H9 (cell line): ENCODE measurements around the gene DCDC1. TPM values are rescaled to one million over a fixed set of nuclear protein-coding genes. Genes with fewer than 3 reads are reported as not detected.
A peak's percentile ranks its signal among the peaks of the same experiment; 100 is the strongest.

Experiments used
- DNase-seq: peaks from one replicate; pipeline ENCODE4 v3.0.0-alpha.2; 2017
- H2AFZ ChIP-seq: one replicate; pipeline ENCODE4 v1.6.1; 2013; ENCODE audit warnings: mild to moderate bottlenecking, low read length, control low read depth, moderate library complexity
- H2AK5ac ChIP-seq: 2 replicates; pipeline ENCODE4 v1.6.1; 2013; ENCODE audit warnings: low read length, control low read depth, mixed read lengths; ENCODE audit not compliant: insufficient read length
- H2BK120ac ChIP-seq: one replicate; pipeline ENCODE4 v1.6.1; 2013; ENCODE audit warnings: low read depth, mild to moderate bottlenecking, low read length, control low read depth, inconsistent platforms; ENCODE audit not compliant: poor library complexity, severe bottlenecking
- H2BK12ac ChIP-seq: 2 replicates; pipeline ENCODE4 v1.6.1; 2013; ENCODE audit warnings: low read length, control low read depth, mixed read lengths, low read depth; ENCODE audit not compliant: insufficient read length
- H2BK15ac ChIP-seq: 2 replicates; pipeline ENCODE4 v1.6.1; 2013; ENCODE audit warnings: low read depth, low read length, control low read depth
- H2BK20ac ChIP-seq: one replicate; pipeline ENCODE4 v1.6.1; 2013; ENCODE audit warnings: low read depth, mild to moderate bottlenecking, low read length, control low read depth, inconsistent platforms; ENCODE audit not compliant: poor library complexity, severe bottlenecking
- H2BK5ac ChIP-seq: 2 replicates; pipeline ENCODE4 v1.6.1; 2013; ENCODE audit warnings: low read length, control low read depth, mixed read lengths; ENCODE audit not compliant: insufficient read length
- H3K14ac ChIP-seq: 2 replicates; pipeline ENCODE4 v1.6.1; 2013; ENCODE audit warnings: low read length, control low read depth; ENCODE audit not compliant: insufficient read depth
- H3K18ac ChIP-seq: 2 replicates; pipeline ENCODE4 v1.6.1; 2013; ENCODE audit warnings: low read depth, mild to moderate bottlenecking, mixed read lengths, low read length, control low read depth; ENCODE audit not compliant: insufficient read length
- H3K23ac ChIP-seq: 2 replicates; pipeline ENCODE4 v1.6.1; 2013; ENCODE audit warnings: low read length, control low read depth, mixed read lengths, low read depth; ENCODE audit not compliant: insufficient read length
- H3K23me2 ChIP-seq: 2 replicates; pipeline ENCODE4 v1.6.1; 2013; ENCODE audit warnings: low read depth, mild to moderate bottlenecking, mixed read lengths, low read length, control low read depth; ENCODE audit not compliant: insufficient read length, poor library complexity, severe bottlenecking
- H3K27ac ChIP-seq: 2 replicates; pipeline ENCODE4 v1.5.1; 2013; ENCODE audit warnings: low read length, control low read depth, mixed read lengths, low read depth; ENCODE audit not compliant: insufficient read length
- H3K27me3 ChIP-seq: 2 replicates; pipeline ENCODE4 v1.6.1; 2013; ENCODE audit warnings: low read length, control low read depth, inconsistent platforms; ENCODE audit not compliant: insufficient read depth
- H3K4ac ChIP-seq: 2 replicates; pipeline ENCODE4 v1.6.1; 2013; ENCODE audit warnings: low read depth, mild to moderate bottlenecking, control low read depth, inconsistent platforms, low read length, moderate library complexity
- H3K4me1 ChIP-seq: 2 replicates; pipeline ENCODE4 v1.6.1; 2013; ENCODE audit warnings: low read length, control low read depth, inconsistent platforms; ENCODE audit not compliant: insufficient read depth
- H3K4me2 ChIP-seq: 2 replicates; pipeline ENCODE4 v1.6.1; 2013; ENCODE audit warnings: low read length, control low read depth, mixed read lengths; ENCODE audit not compliant: insufficient read length, insufficient read depth
- H3K56ac ChIP-seq: 2 replicates; pipeline ENCODE4 v1.6.1; 2013; ENCODE audit warnings: low read depth, mild to moderate bottlenecking, mixed read lengths, low read length, control low read depth; ENCODE audit not compliant: insufficient read length
- H3K79me1 ChIP-seq: 2 replicates; pipeline ENCODE4 v1.6.1; 2013; ENCODE audit warnings: low read depth, mild to moderate bottlenecking, moderate library complexity, low read length, control low read depth, inconsistent platforms; ENCODE audit not compliant: insufficient read depth, poor library complexity, severe bottlenecking
- H3K79me2 ChIP-seq: 2 replicates; pipeline ENCODE4 v1.6.1; 2013; ENCODE audit warnings: low read length, control low read depth, inconsistent platforms; ENCODE audit not compliant: insufficient read depth
- H3K9ac ChIP-seq: 2 replicates; pipeline ENCODE4 v1.6.1; 2013; ENCODE audit warnings: low read length, control low read depth, mixed read lengths; ENCODE audit not compliant: insufficient read length; ENCODE audit errors: extremely low read depth
- H3K9me3 ChIP-seq: one replicate; pipeline ENCODE4 v1.6.1; 2013; ENCODE audit warnings: low read depth, low read length, inconsistent platforms; ENCODE audit not compliant: control insufficient read depth
- H3T11ph ChIP-seq: one replicate; pipeline ENCODE4 v1.6.1; 2013; ENCODE audit warnings: mild to moderate bottlenecking, low read length, control low read depth, inconsistent platforms
- H4K20me1 ChIP-seq: one replicate; pipeline ENCODE4 v1.6.1; 2013; ENCODE audit not compliant: control insufficient read depth, insufficient read length, insufficient read depth
- H4K5ac ChIP-seq: 2 replicates; pipeline ENCODE4 v1.6.1; 2013; ENCODE audit warnings: low read depth, mild to moderate bottlenecking, mixed read lengths, low read length, control low read depth; ENCODE audit not compliant: insufficient read length
- H4K8ac ChIP-seq: replicated peaks from 2 replicates; pipeline ENCODE4 v1.6.1; 2013; ENCODE audit warnings: low read length, control low read depth, mixed read lengths, low read depth; ENCODE audit not compliant: insufficient read length
- H4K91ac ChIP-seq: 2 replicates; pipeline ENCODE4 v1.6.1; 2013; ENCODE audit warnings: low read depth, mild to moderate bottlenecking, moderate library complexity, mixed read lengths, low read length, control low read depth; ENCODE audit not compliant: insufficient read length
- H3K27ac Mint-ChIP-seq, 3 experiments: 2 replicates in 2 of 3; 3 replicates in 1 of 3; pipeline ENCODE4 v1.8.0; 2020 to 2021; ENCODE audit warnings: mixed read lengths in 3 of 3, mild to moderate bottlenecking in 1 of 3, moderate library complexity in 1 of 3
- H3K27me3 Mint-ChIP-seq: 2 replicates; pipeline ENCODE4 v1.8.0; 2021; ENCODE audit warnings: low read depth, mild to moderate bottlenecking, moderate library complexity, mixed read lengths
- H3K36me3 Mint-ChIP-seq, 3 experiments: 2 replicates in 2 of 3; 3 replicates in 1 of 3; pipeline ENCODE4 v1.8.0; 2020 to 2021; ENCODE audit warnings: low read depth in 3 of 3, mixed read lengths in 3 of 3; ENCODE audit not compliant: insufficient read depth in 1 of 3
- H3K4me1 Mint-ChIP-seq, 2 experiments: 2 replicates each; pipeline ENCODE4 v1.8.0; 2020; ENCODE audit warnings: mixed read lengths in 2 of 2
- H3K4me3 Mint-ChIP-seq, 2 experiments: 2 replicates in 1 of 2; 3 replicates in 1 of 2; pipeline ENCODE4 v1.8.0; 2020 to 2021; ENCODE audit warnings: mild to moderate bottlenecking in 2 of 2, mixed read lengths in 2 of 2, moderate library complexity in 1 of 2
- H3K9me3 Mint-ChIP-seq, 2 experiments: 2 replicates in 1 of 2; 3 replicates in 1 of 2; pipeline ENCODE4 v1.8.0; 2020; ENCODE audit warnings: mild to moderate bottlenecking in 2 of 2, mixed read lengths in 2 of 2, moderate library complexity in 1 of 2
- whole genome bisulfite sequencing: extraction: QIAGEN DNeasy Blood & Tissue Kit; methylation state at CpG from one replicate; pipeline ENCODE4 v1.1.7; 2013; ENCODE audit warnings: missing lambda C conversion rate, low lambda C conversion rate, mixed read lengths; ENCODE audit not compliant: insufficient read length; ENCODE audit errors: extremely low coverage; 5-methylcytosine and 5-hydroxymethylcytosine counted together
- total RNA-seq: library from RNA; stranded (reverse); gene quantifications from 2 replicates; pipeline ENCODE4 v1.2.1, GENCODE V29; 2021
- TF ChIP-seq, protein P1 (sequence below): fragments of 200-600 bp; sonication (generic); conservative IDR thresholded peaks from 3 replicates; pipeline ENCODE4 v1.8.0; 2021; ENCODE audit warnings: antibody characterized with exemption, mild to moderate bottlenecking

The DCDC1 gene
- total RNA-seq, 1 experiment from 2014 or later, result 0.09 TPM

DNA sequence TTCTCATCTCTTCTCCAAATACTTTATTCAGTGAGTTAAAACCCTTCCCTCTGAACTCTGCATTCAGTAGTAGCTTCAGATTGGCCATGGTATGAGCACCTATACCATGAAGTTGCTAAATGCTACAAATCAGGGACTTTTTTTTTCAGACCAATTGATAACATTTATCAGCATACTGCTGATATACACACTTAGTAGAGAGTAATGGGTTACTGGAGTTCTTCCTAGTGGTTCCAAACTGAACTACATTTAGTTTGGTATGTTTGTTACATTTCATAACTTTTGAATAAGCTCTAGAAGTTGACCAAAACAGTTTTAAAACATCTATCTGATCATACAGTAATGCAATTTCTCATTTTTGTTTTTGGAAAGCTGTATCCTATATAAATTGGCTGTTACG is 104.7 kb downstream of the DCDC1 start:
- no peak overlapping the region for H4K8ac ChIP-seq
- H2BK120ac ChIP-seq, result no peak overlapping the region
- no peak overlapping the region for H3K18ac ChIP-seq
- no peak overlapping the region for H3K4me2 ChIP-seq
- H3K9me3 ChIP-seq, result no peaks in the 10 kb centered on the region
- no peak overlapping the region for H2AFZ ChIP-seq
- H3K27me3 ChIP-seq, result no peaks in the 10 kb centered on the region
- no peak overlapping the region for H3K4ac ChIP-seq
- H3K56ac ChIP-seq, result no peak overlapping the region
- no peaks in the 10 kb centered on the region for H3K79me2 ChIP-seq
- no peak overlapping the region for H2BK12ac ChIP-seq
- H3K27me3 Mint-ChIP-seq, result no peaks in the 10 kb centered on the region
- H2BK15ac ChIP-seq, result no peak overlapping the region
- no peak overlapping the region for H3T11ph ChIP-seq
- H3K14ac ChIP-seq, result no peak overlapping the region
- no peak for DNase-seq
- H3K27ac Mint-ChIP-seq, result no peak overlapping the region
- no peak overlapping the region for H2BK20ac ChIP-seq
- no peaks in the 10 kb centered on the region for H3K4me1 Mint-ChIP-seq
- no peaks in the 10 kb centered on the region for H3K79me1 ChIP-seq
- no peak overlapping the region for H3K9ac ChIP-seq
- no CpG with 5 or more reads among the region's 1 CpG for WGBS
- no peaks in the 10 kb centered on the region for H3K23me2 ChIP-seq
- no peak overlapping the region for H2BK5ac ChIP-seq
- H4K5ac ChIP-seq, result no peak overlapping the region
- H4K20me1 ChIP-seq, result no peaks in the 10 kb centered on the region
- peaks cover 0 to 2% of the 10 kb centered on the region in 2 experiments; a peak in 1 of 5 replicates for H3K9me3 Mint-ChIP-seq
- no peaks in the 10 kb centered on the region for H3K4me1 ChIP-seq
- no peak overlapping the region for H3K27ac ChIP-seq
- no peak overlapping the region for H3K4me3 Mint-ChIP-seq
- no peaks in the 10 kb centered on the region for H3K36me3 Mint-ChIP-seq
- H2AK5ac ChIP-seq, result no peak overlapping the region
- H4K91ac ChIP-seq, result no peak overlapping the region
- TF ChIP-seq, protein P1, sequence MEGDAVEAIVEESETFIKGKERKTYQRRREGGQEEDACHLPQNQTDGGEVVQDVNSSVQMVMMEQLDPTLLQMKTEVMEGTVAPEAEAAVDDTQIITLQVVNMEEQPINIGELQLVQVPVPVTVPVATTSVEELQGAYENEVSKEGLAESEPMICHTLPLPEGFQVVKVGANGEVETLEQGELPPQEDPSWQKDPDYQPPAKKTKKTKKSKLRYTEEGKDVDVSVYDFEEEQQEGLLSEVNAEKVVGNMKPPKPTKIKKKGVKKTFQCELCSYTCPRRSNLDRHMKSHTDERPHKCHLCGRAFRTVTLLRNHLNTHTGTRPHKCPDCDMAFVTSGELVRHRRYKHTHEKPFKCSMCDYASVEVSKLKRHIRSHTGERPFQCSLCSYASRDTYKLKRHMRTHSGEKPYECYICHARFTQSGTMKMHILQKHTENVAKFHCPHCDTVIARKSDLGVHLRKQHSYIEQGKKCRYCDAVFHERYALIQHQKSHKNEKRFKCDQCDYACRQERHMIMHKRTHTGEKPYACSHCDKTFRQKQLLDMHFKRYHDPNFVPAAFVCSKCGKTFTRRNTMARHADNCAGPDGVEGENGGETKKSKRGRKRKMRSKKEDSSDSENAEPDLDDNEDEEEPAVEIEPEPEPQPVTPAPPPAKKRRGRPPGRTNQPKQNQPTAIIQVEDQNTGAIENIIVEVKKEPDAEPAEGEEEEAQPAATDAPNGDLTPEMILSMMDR, result peak; percentile 34; the same call in 2 of the 3 replicates
- H3K23ac ChIP-seq, result no peak overlapping the region
